H1 (cell line): ENCODE measurements around the gene AXIN2. TPM values are rescaled to one million over a fixed set of nuclear protein-coding genes. Genes with fewer than 3 reads are reported as not detected.

Experiments used
- CTCF ChIA-PET: fragments of 300-600 bp; sonication (Branson Sonifier 250); formaldehyde crosslinking; loops from one replicate; lab custom pipeline; 2021; ENCODE audit not compliant: partially characterized antibody; lab: Charles Lee
- POLR2A ChIA-PET: fragments of 300-600 bp; sonication (Branson Sonifier 250); formaldehyde crosslinking; loops from one replicate; lab custom pipeline; 2021; ENCODE audit warnings: inconsistent platforms; ENCODE audit not compliant: partially characterized antibody; lab: Charles Lee
- DNase-seq, 2 experiments: peaks; one replicate each; pipeline versions ENCODE4 v3.0.0 to v3.0.0-alpha.2; 2010 to 2022; ENCODE audit warnings: low spot score in 2 of 2, low read depth in 1 of 2, mixed read lengths in 1 of 2
- FAIRE-seq: peaks from 2 replicates; lab custom pipeline; 2011; peaks lifted over from hg19 to GRCh38; lab: Jason Lieb, UNC
- H2AFZ ChIP-seq: 2 replicates; pipeline ENCODE4 v1.8.1; 2012; ENCODE audit warnings: low read length, inconsistent platforms
- H2AK5ac ChIP-seq: 2 replicates; pipeline ENCODE4 v1.6.1; 2013; ENCODE audit warnings: low read depth, low read length
- H2BK120ac ChIP-seq: replicated peaks from 2 replicates; pipeline ENCODE3; 2013; ENCODE audit warnings: low read depth, low read length, inconsistent platforms
- H2BK12ac ChIP-seq: 2 replicates; pipeline ENCODE4 v1.6.1; 2013; ENCODE audit warnings: low read depth, low read length
- H2BK15ac ChIP-seq: 2 replicates; pipeline ENCODE4 v1.6.1; 2013; ENCODE audit warnings: low read length
- H2BK20ac ChIP-seq: 2 replicates; pipeline ENCODE4 v1.6.1; 2013; ENCODE audit warnings: low read length
- H2BK5ac ChIP-seq: 2 replicates; pipeline ENCODE4 v1.6.1; 2013; ENCODE audit warnings: low read depth, low read length
- H3K14ac ChIP-seq: 2 replicates; pipeline ENCODE4 v1.6.1; 2013; ENCODE audit warnings: inconsistent platforms; ENCODE audit not compliant: insufficient read length
- H3K18ac ChIP-seq: 2 replicates; pipeline ENCODE4 v1.6.1; 2013; ENCODE audit warnings: low read length; ENCODE audit errors: extremely low read depth
- H3K23ac ChIP-seq: 2 replicates; pipeline ENCODE4 v1.6.1; 2013; ENCODE audit warnings: inconsistent platforms; ENCODE audit not compliant: insufficient read length
- H3K23me2 ChIP-seq: 2 replicates; pipeline ENCODE4 v1.6.1; 2013; ENCODE audit warnings: low read depth, low read length
- H3K27ac ChIP-seq: 2 replicates; pipeline ENCODE4 v1.6.1; 2011; ENCODE audit warnings: low read depth, low read length, inconsistent platforms
- H3K27me3 ChIP-seq, 4 experiments: replicated peaks in 1 of 4; 1 replicate in 1 of 4; 2 replicates in 3 of 4; pipeline versions ENCODE4 v1.6.1 to v1.8.1; 2011 to 2013; ENCODE audit warnings: low read length in 3 of 4, mild to moderate bottlenecking in 3 of 4, inconsistent platforms in 2 of 4, mixed read lengths in 2 of 4, moderate library complexity in 1 of 4; ENCODE audit not compliant: control insufficient read depth in 3 of 4, insufficient read depth in 3 of 4; ENCODE audit errors: extremely low read depth in 1 of 4
- H3K36me3 ChIP-seq, 4 experiments: 2 replicates each; pipeline versions ENCODE4 v1.6.1 to v1.8.1; 2011 to 2013; ENCODE audit warnings: mild to moderate bottlenecking in 4 of 4, low read length in 3 of 4, moderate library complexity in 2 of 4, control low read depth in 1 of 4, inconsistent platforms in 1 of 4; ENCODE audit not compliant: insufficient read depth in 4 of 4, control insufficient read depth in 2 of 4
- H3K4ac ChIP-seq: replicated peaks from 2 replicates; pipeline ENCODE3; 2013; ENCODE audit warnings: low read length, low read depth, mixed read lengths, inconsistent platforms; ENCODE audit not compliant: insufficient read length
- H3K4me1 ChIP-seq, 4 experiments: replicated peaks in 1 of 4; 1 replicate in 1 of 4; 2 replicates in 3 of 4; pipeline versions ENCODE4 v1.6.1 to v1.8.1; 2011 to 2013; ENCODE audit warnings: low read length in 3 of 4, inconsistent platforms in 2 of 4, mixed read lengths in 1 of 4; ENCODE audit not compliant: insufficient read depth in 4 of 4, control insufficient read depth in 3 of 4
- H3K4me2 ChIP-seq, 2 experiments: 2 replicates each; pipeline versions ENCODE4 v1.6.1 to v1.8.1; 2011 to 2013; ENCODE audit warnings: low read depth in 2 of 2, low read length in 2 of 2, control low read depth in 1 of 2, inconsistent platforms in 1 of 2, mild to moderate bottlenecking in 1 of 2; ENCODE audit not compliant: insufficient read depth in 1 of 2
- H3K4me3 ChIP-seq, 4 experiments: fragments of 200-600, 300-600 bp in 1 of 4; sonication (generic), shearing (Covaris generic), sonication (Bioruptor Twin) in 1 of 4; 2 replicates each; pipeline versions ENCODE4 v1.5.1 to v1.8.1; 2011 to 2016; ENCODE audit warnings: low read length in 4 of 4, low read depth in 3 of 4, control low read depth in 2 of 4, inconsistent platforms in 2 of 4, mild to moderate bottlenecking in 2 of 4, mixed read lengths in 1 of 4, moderate library complexity in 1 of 4; ENCODE audit not compliant: insufficient read depth in 2 of 4; ENCODE audit errors: extremely low read depth in 1 of 4
- H3K56ac ChIP-seq: replicated peaks from 2 replicates; pipeline ENCODE3; 2013; ENCODE audit warnings: low read depth, mild to moderate bottlenecking, mixed read lengths, low read length, inconsistent platforms; ENCODE audit not compliant: insufficient read length
- H3K79me1 ChIP-seq: 2 replicates; pipeline ENCODE4 v1.6.1; 2013; ENCODE audit warnings: low read depth, low read length, control low read depth
- H3K79me2 ChIP-seq, 2 experiments: 2 replicates each; pipeline versions ENCODE4 v1.6.1 to v1.8.1; 2012 to 2013; ENCODE audit warnings: low read length in 2 of 2, mild to moderate bottlenecking in 2 of 2, inconsistent platforms in 1 of 2; ENCODE audit not compliant: insufficient read depth in 2 of 2, control insufficient read depth in 1 of 2
- H3K9ac ChIP-seq, 4 experiments: replicated peaks in 1 of 4; 1 replicate in 1 of 4; 2 replicates in 3 of 4; pipeline versions ENCODE4 v1.6.1 to v1.8.1; 2011 to 2013; ENCODE audit warnings: low read depth in 3 of 4, low read length in 3 of 4, control low read depth in 2 of 4, mild to moderate bottlenecking in 2 of 4, moderate library complexity in 2 of 4, inconsistent platforms in 1 of 4; ENCODE audit errors: extremely low read depth in 1 of 4
- H3K9me3 ChIP-seq, 2 experiments: 2 replicates each; pipeline versions ENCODE4 v1.6.1 to v1.8.1; 2012 to 2013; ENCODE audit warnings: mild to moderate bottlenecking in 2 of 2, moderate library complexity in 2 of 2, control low read depth in 1 of 2, inconsistent platforms in 1 of 2, low read depth in 1 of 2, low read length in 1 of 2, mixed read lengths in 1 of 2; ENCODE audit not compliant: insufficient read depth in 2 of 2
- H4K20me1 ChIP-seq, 2 experiments: replicated peaks in 1 of 2; 2 replicates each; pipeline versions ENCODE3 to v1.8.1; 2011 to 2013; ENCODE audit warnings: inconsistent platforms in 2 of 2, low read length in 2 of 2, mild to moderate bottlenecking in 1 of 2; ENCODE audit not compliant: insufficient read depth in 2 of 2, control insufficient read depth in 1 of 2
- H4K5ac ChIP-seq: 2 replicates; pipeline ENCODE4 v1.6.1; 2013; ENCODE audit warnings: low read length, low read depth, mixed read lengths, inconsistent platforms; ENCODE audit not compliant: insufficient read length
- H4K8ac ChIP-seq: 2 replicates; pipeline ENCODE4 v1.8.0; 2013; ENCODE audit warnings: mild to moderate bottlenecking, moderate library complexity, low read length, inconsistent platforms; ENCODE audit not compliant: insufficient read depth; ENCODE audit errors: extremely low read depth
- H4K91ac ChIP-seq: replicated peaks from 2 replicates; pipeline ENCODE3; 2013; ENCODE audit warnings: low read length, mixed read lengths, inconsistent platforms; ENCODE audit not compliant: insufficient read length
- CEBPB ChIP-seq: IDR thresholded peaks from 2 replicates; pipeline ENCODE4 v1.6.1; 2012; ENCODE audit warnings: low read depth, low read length
- CTBP2 ChIP-seq: IDR thresholded peaks from 2 replicates; pipeline ENCODE4 v1.7.0; 2011; ENCODE audit warnings: borderline replicate concordance, mild to moderate bottlenecking, moderate library complexity, mixed read lengths, low read length; ENCODE audit not compliant: insufficient read depth, insufficient read length
- EZH2 ChIP-seq: fragments of 200-600 bp; sonication (generic); IDR thresholded peaks from 2 replicates; pipeline ENCODE4 v1.7.1; 2012; ENCODE audit warnings: low read depth, mild to moderate bottlenecking, moderate library complexity, low read length, inconsistent platforms; ENCODE audit not compliant: severe bottlenecking
- GABPA ChIP-seq: IDR thresholded peaks from 2 replicates; pipeline ENCODE4 v1.6.1; 2011; ENCODE audit warnings: mild to moderate bottlenecking, low read length, moderate library complexity, borderline replicate concordance; ENCODE audit not compliant: insufficient read depth
- MAFK ChIP-seq: IDR thresholded peaks from 2 replicates; pipeline ENCODE4 v1.6.1; 2012; ENCODE audit warnings: low read depth, mild to moderate bottlenecking, improper control_type of control experiment, low read length
- NRF1 ChIP-seq: IDR thresholded peaks from 2 replicates; pipeline ENCODE4 v1.6.1; 2011; ENCODE audit warnings: mild to moderate bottlenecking, low read depth, low read length, improper control_type of control experiment
- POLR2A ChIP-seq, 2 experiments: IDR thresholded peaks; 1 replicate in 1 of 2; 2 replicates in 1 of 2; pipeline ENCODE4 v1.6.1; 2011; ENCODE audit warnings: low read depth in 2 of 2, low read length in 2 of 2, mild to moderate bottlenecking in 2 of 2; ENCODE audit errors: control extremely low read depth in 1 of 2
- POLR2AphosphoS5 ChIP-seq: IDR thresholded peaks from 2 replicates; pipeline ENCODE4 v1.6.1; 2011; ENCODE audit warnings: low read depth, low read length
- POU5F1 ChIP-seq: IDR thresholded peaks from 2 replicates; pipeline ENCODE4 v1.6.1; 2011; ENCODE audit warnings: low read depth, mild to moderate bottlenecking, low read length, moderate library complexity
- SIRT6 ChIP-seq: IDR thresholded peaks from one replicate; pipeline ENCODE4 v1.7.1; 2012; ENCODE audit warnings: low read length, inconsistent platforms
- SP4 ChIP-seq: IDR thresholded peaks from 2 replicates; pipeline ENCODE4 v1.6.1; 2012; ENCODE audit warnings: low read length, inconsistent platforms
- TCF12 ChIP-seq: IDR thresholded peaks from 2 replicates; pipeline ENCODE4 v1.6.1; 2011; ENCODE audit warnings: low read depth, mild to moderate bottlenecking, low read length
- YY1 ChIP-seq: IDR thresholded peaks from 2 replicates; pipeline ENCODE4 v1.6.1; 2011; ENCODE audit warnings: low read depth, mild to moderate bottlenecking, low read length
- ZNF274 ChIP-seq: IDR thresholded peaks from 2 replicates; pipeline ENCODE4 v1.7.0; 2012; ENCODE audit warnings: low read length, borderline replicate concordance; ENCODE audit errors: extremely low read depth
- WGBS, 2 experiments: shearing (Covaris generic) in 1 of 2; methylation state at CpG; one replicate each; pipeline versions ENCODE4 v1.1.6 to v1.1.7; 2013 to 2015; ENCODE audit warnings: low lambda C conversion rate in 2 of 2, mixed read lengths in 2 of 2, inconsistent platforms in 1 of 2, low coverage in 1 of 2, missing lambda C conversion rate in 1 of 2; ENCODE audit not compliant: insufficient replicate concordance in 2 of 2, insufficient coverage in 1 of 2, insufficient read length in 1 of 2; ENCODE audit errors: extremely low coverage in 1 of 2, missing lambda C conversion rate in 1 of 2; 5-methylcytosine and 5-hydroxymethylcytosine counted together
- polyA plus RNA-seq, 7 experiments: library from polyadenylated mRNA; depleted of rRNA in 3 of 7; stranded (reverse) in 5 of 7; unstranded in 2 of 7; fragments of >200 nt in 5 of 7; fragments of 200-250 nt in 2 of 7; gene quantifications; 1 replicate in 5 of 7; 2 replicates in 1 of 7; 4 replicates in 1 of 7; pipeline versions ENCODE4 v1.2.1 to v1.2.3, GENCODE V29; 2011 to 2013; ENCODE audit warnings: missing spikeins in 2 of 7, mixed read lengths in 2 of 7
- total RNA-seq: library from RNA; stranded (reverse); fragmentation: NEBNext Ultra II Directional; extraction: Animal tissue kit (Norgen Biotek cat#: 25700); gene quantifications from 2 replicates; pipeline ENCODE4 v1.2.1, GENCODE V29; 2021
- TF ChIP-seq, protein P1 (sequence below): IDR thresholded peaks from 2 replicates; pipeline ENCODE4 v1.6.1; 2011; ENCODE audit warnings: low read length, improper control_type of control experiment

AXIN2 gene
- total and polyA plus RNA-seq, 2 of the 8 experiments (the other 6 are each of a cell fraction or from before 2014, with no cell fraction given), result 17.7 to 33.4 TPM

DNA sequence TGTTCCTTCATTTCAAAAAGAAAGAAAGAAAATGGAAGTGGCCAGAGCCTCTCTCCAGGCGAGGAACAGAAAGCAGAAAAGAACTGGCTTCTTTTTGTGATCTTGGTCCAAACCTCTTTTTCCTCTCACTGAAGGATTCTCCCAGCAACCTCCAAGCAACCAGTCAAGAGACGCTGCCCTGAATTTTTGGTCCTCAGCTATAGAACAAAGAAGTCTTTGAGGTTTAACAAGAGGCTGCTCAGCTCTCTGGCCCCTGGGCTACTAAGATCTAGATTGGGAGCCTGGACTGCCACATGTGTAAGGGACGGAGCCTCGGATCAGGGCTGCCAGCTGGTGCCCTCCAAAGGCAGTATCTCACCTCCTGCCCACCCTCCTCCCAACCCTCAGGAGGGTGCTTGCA is 62.6 kb downstream of the AXIN2 start:
- Histone ChIP-seq H3K23ac (no peak overlapping the region), H3K36me3 (no peaks in the 10 kb centered on the region), H3K4me2 (no peak overlapping the region), H2BK15ac (no peak overlapping the region), H3K79me1 (no peaks in the 10 kb centered on the region), H3K27me3 (no peaks in the 10 kb centered on the region), H4K20me1 (no peaks in the 10 kb centered on the region), H4K91ac (peak overlapping the region; percentile 70), H2AK5ac (no peak overlapping the region), H3K23me2 (peaks cover 7% of the 10 kb centered on the region; the same call in 1 of the 2 replicates), H3K4me3 (no peak overlapping the region), H4K5ac (no peak overlapping the region), H3K18ac (no peak overlapping the region), H3K27ac (no peak overlapping the region), H3K14ac (no peak overlapping the region), H3K4me1 (peaks cover 4 to 13% (median 10%) of the 10 kb centered on the region in 4 experiments; a peak in 6 of 7 replicates), H2AFZ (no peak overlapping the region), H2BK20ac (no peak overlapping the region), H3K9ac (no peak overlapping the region), H2BK120ac (no peak overlapping the region), H3K56ac (no peak overlapping the region), H3K9me3 (no peaks in the 10 kb centered on the region), H2BK5ac (no peak overlapping the region), H2BK12ac (no peak overlapping the region), H3K4ac (no peak overlapping the region), H4K8ac (no peak overlapping the region), H3K79me2 (no peaks in the 10 kb centered on the region)
- ChIA-PET POLR2A (interaction anchor here (1.5 kb wide), 1 partner anchor 46 kb away, joined by 4 read pairs; no protein-coding TSS in a partner anchor), CTCF (interaction anchor here (0.6 to 1.9 kb wide), 3 partner anchors 59 to 96 kb away, joined by 3 to 7 read pairs (median 3); no protein-coding TSS in a partner anchor)
- FAIRE-seq, result no peak
- no peak for DNase-seq
- WGBS, 2 experiments, result 87% methylated on average over 4 of the region's 4 CpGs; no CpG with 5 or more reads in 1 of the 2 experiments
- TF ChIP-seq, protein P1, sequence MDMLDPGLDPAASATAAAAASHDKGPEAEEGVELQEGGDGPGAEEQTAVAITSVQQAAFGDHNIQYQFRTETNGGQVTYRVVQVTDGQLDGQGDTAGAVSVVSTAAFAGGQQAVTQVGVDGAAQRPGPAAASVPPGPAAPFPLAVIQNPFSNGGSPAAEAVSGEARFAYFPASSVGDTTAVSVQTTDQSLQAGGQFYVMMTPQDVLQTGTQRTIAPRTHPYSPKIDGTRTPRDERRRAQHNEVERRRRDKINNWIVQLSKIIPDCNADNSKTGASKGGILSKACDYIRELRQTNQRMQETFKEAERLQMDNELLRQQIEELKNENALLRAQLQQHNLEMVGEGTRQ, result no peak
- TF ChIP-seq SP4, result no peak
- TF ChIP-seq POLR2A (IDR thresholded peaks at IDR 0.05; ENCODE audit: control extremely low read depth in 1 of 2, low read depth in 2 of 2, low read length in 2 of 2), result no peak
- TF ChIP-seq POLR2AphosphoS5, result no peak
- TF ChIP-seq CEBPB, result no peak
- no peak for TF ChIP-seq EZH2
- no peak for TF ChIP-seq CTBP2
- TF ChIP-seq NRF1, result no peak
- TF ChIP-seq ZNF274, result no peak
- no peak for TF ChIP-seq YY1
- TF ChIP-seq TCF12, result no peak
- no peak for TF ChIP-seq SIRT6
- TF ChIP-seq MAFK, result no peak
- no peak for TF ChIP-seq GABPA
- TF ChIP-seq POU5F1, result no peak
